ENCODE data around the gene CIB1. TPM values are rescaled to one million over a fixed set of nuclear protein-coding genes. Genes with fewer than 3 reads are reported as not detected.

Gene CIB1
- total and polyA plus RNA-seq, 10 of the 15 experiments (the other 5 are each of a cell fraction or from before 2014, with no cell fraction given): 10.8 to 155 (median 81.9) TPM

DNA sequence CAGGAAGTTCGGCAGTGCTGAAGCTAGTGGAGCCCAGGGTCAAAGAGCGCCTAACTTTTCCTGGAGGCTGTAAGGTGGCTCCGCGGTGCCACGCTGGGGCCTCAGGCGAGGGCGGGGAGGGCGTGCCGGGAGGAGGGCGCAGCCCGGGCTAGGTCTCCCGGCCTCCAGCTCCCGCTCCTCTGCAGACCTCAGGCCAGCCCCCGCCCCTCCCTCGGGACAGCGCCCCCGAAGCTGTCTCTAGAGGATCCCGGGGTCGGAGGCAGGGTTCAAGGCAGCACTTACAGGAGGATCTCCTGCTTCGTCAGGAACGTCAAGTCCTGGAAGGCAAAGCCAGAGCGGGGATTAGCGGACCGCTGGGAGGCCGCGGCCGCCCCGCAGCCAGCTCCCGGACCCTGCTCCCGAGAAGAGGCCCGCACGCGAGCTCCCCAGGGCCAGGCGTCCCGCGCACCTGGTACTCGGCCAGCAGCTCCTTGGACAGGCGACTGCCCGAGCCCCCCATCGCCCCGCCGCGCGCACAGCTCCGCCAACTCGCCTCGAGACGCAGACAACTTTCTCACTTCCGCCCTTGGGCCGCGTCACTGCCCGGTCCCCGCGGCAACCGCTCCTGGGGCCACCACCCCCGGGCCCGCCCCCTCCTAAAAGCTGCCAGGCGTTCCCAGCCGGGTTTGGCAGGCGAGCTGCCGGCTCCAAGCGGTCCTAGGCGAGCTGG is at the start of gene CIB1 (continued):
- no peak for TF ChIP-seq HDAC6 (IDR thresholded peaks at IDR 0.05; ENCODE audit: unreplicated experiment)
- no peak for TF ChIP-seq BCL11A (IDR thresholded peaks at IDR 0.05; ENCODE audit: low read depth, low read length)
- 0 out of 2 replicates have a peak, but pooled peaks have one; percentile 6 for TF ChIP-seq RUNX3 (IDR thresholded peaks at IDR 0.05; ENCODE audit: low read length)
- TF ChIP-seq RAD21 (IDR thresholded peaks at IDR 0.05; ENCODE audit: insufficient read depth, low read depth, low read length): no peak
- TF ChIP-seq PAX5 (IDR thresholded peaks at IDR 0.05; ENCODE audit: borderline replicate concordance, low read depth, low read length): no peak
- no peak for TF ChIP-seq SMC3 (IDR thresholded peaks at IDR 0.05; ENCODE audit: borderline replicate concordance, low read length)
- no peak; the same call in 1 of the 2 replicates for TF ChIP-seq EED (IDR thresholded peaks at IDR 0.05; ENCODE audit: low read depth)
- TF ChIP-seq REST (IDR thresholded peaks at IDR 0.05; ENCODE audit: low read depth, low read length): no peak
- TF ChIP-seq PML (IDR thresholded peaks at IDR 0.05; ENCODE audit: low read length): no peak; the same call in 1 of the 2 replicates
- TF ChIP-seq SREBF1 (IDR thresholded peaks at IDR 0.05; ENCODE audit: low read length): no peak
- no peak for TF ChIP-seq HCFC1 (IDR thresholded peaks at IDR 0.05; ENCODE audit: low read length)
- peak in 1 of 2 experiments; percentile 88; a peak in 2 of 3 replicates for TF ChIP-seq EGR1 (IDR thresholded peaks at IDR 0.05; ENCODE audit: borderline replicate concordance in 1 of 2, low read depth in 2 of 2, low read length in 2 of 2)
- TF ChIP-seq IRF5 (IDR thresholded peaks at IDR 0.05; ENCODE audit: borderline replicate concordance): no peak
- peak; percentile 83 for TF ChIP-seq NKRF (conservative IDR thresholded peaks at IDR 0.05)
- peak; percentile 36 for TF ChIP-seq MEF2B (IDR thresholded peaks at IDR 0.05; ENCODE audit: partially characterized antibody, poor library complexity, severe bottlenecking)
- TF ChIP-seq ZSCAN29 (IDR thresholded peaks at IDR 0.05): no peak
- TF ChIP-seq, protein P1, sequence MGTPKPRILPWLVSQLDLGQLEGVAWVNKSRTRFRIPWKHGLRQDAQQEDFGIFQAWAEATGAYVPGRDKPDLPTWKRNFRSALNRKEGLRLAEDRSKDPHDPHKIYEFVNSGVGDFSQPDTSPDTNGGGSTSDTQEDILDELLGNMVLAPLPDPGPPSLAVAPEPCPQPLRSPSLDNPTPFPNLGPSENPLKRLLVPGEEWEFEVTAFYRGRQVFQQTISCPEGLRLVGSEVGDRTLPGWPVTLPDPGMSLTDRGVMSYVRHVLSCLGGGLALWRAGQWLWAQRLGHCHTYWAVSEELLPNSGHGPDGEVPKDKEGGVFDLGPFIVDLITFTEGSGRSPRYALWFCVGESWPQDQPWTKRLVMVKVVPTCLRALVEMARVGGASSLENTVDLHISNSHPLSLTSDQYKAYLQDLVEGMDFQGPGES (IDR thresholded peaks at IDR 0.05): no peak
- TF ChIP-seq, protein P2, sequence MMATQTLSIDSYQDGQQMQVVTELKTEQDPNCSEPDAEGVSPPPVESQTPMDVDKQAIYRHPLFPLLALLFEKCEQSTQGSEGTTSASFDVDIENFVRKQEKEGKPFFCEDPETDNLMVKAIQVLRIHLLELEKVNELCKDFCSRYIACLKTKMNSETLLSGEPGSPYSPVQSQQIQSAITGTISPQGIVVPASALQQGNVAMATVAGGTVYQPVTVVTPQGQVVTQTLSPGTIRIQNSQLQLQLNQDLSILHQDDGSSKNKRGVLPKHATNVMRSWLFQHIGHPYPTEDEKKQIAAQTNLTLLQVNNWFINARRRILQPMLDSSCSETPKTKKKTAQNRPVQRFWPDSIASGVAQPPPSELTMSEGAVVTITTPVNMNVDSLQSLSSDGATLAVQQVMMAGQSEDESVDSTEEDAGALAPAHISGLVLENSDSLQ (IDR thresholded peaks at IDR 0.05): peak; percentile 27; the same call in 1 of the 2 replicates
- no peak for TF ChIP-seq STAT3 (IDR thresholded peaks at IDR 0.05; ENCODE audit: low read depth, low read length)
- TF ChIP-seq FOXK2 (IDR thresholded peaks at IDR 0.05): no peak
- peak; percentile 59 for TF ChIP-seq NR2C1 (IDR thresholded peaks at IDR 0.05)
- no peak for TF ChIP-seq SMAD5 (IDR thresholded peaks at IDR 0.05; ENCODE audit: low read depth)
